HG02852 (cell line): ENCODE measurements around the gene SEC22B.
"Not testable (repeated sequence)": the region's sequence is repeated elsewhere in the genome, so short reads cannot be mapped to it uniquely, and the experiment has no call there.

Experiments used
- ATAC-seq: cut with Tn5 transposase; IDR thresholded peaks from one replicate; pipeline ENCODE4 v1.9.1; 2021; ENCODE audit warnings: mild to moderate bottlenecking, moderate library complexity; ENCODE audit not compliant: unreplicated experiment

SEC22B gene

GRCh38 chr1:120120525-120120924 is 55.8 kb downstream of the SEC22B start:
- ATAC-seq: not testable (repeated sequence)

- ATAC-seq: peak; percentile 71
Observed at GRCh38 chr1:120117371-120118177, 58.7 kb downstream of the SEC22B start.

DNA sequence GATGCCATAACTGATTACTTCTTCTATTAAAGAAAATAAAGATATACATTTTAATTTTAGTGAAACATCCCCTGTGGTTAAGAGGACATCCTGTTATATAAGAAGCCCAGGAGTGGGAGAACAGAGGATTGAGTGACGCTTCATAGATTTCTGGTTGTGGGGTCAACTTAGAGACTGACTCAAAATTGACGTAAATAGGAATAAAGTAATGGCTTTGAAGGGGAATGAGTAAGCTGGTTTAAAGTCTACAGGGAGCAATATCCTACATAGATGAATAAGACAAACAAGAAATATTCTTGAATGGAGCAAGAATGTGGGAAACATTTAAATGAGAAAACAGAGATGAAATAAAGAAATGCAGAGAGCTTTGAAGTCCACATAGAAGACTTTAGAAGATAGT is 60.2 kb downstream of the SEC22B start:
- not testable (repeated sequence) for ATAC-seq

- not testable (repeated sequence) for ATAC-seq
Observed at GRCh38 chr1:120113134-120113533, 63.2 kb downstream of the SEC22B start.

GRCh38 chr1:120112212-120112611 is 64.1 kb downstream of the SEC22B start:
- not testable (repeated sequence) for ATAC-seq

- ATAC-seq: not testable (repeated sequence)
Observed at GRCh38 chr1:120111771-120112170, 64.5 kb downstream of the SEC22B start.

GRCh38 chr1:120111008-120111407 is 65.3 kb downstream of the SEC22B start:
- ATAC-seq: not testable (repeated sequence)

GRCh38 chr1:120109656-120110055 is 66.7 kb downstream of the SEC22B start:
- not testable (repeated sequence) for ATAC-seq

DNA sequence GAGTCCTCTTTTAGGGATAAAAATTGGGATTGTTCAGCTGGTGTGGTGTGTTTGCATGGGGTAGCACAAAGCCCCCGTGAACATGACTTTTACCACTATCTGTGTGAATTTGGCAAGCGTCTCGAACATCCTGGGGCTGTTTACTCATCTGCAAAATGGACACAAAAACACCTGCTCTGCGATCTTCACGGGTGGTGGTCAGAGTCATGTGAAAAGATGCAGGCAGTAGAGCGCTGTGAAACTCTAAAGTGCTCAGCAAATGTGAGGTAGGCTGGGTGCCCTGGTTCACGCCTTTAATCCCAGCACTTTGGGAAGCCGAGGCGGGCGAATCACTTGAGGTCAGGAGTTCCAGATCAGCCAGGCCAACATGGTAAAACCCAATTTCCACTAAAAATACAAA is 67.1 kb downstream of the SEC22B start:
- ATAC-seq: not testable (repeated sequence)

GRCh38 chr1:120105288-120105687 is 71.0 kb downstream of the SEC22B start:
- not testable (repeated sequence) for ATAC-seq

GRCh38 chr1:120103768-120104167 is 72.6 kb downstream of the SEC22B start:
- ATAC-seq: not testable (repeated sequence)

DNA sequence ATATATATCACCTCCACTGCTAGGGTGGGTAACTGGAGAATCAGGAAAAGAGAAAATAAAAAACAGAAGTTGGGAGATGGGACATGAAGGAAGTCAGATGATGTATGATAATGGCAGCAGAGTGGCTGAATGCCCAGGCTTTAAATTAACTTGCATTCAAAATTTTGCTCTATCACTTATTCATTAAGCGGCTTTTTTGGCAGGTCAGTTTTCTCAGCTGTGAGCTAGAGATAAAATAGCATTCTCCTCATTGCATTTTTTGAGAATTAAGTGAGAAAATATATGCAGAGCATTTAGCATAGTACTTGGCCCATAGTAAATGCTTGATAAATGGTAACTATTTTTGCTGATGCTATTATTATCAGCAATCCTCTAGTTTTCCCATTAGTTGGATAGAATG is 74.7 kb downstream of the SEC22B start:
- ATAC-seq: not testable (repeated sequence)
